ENCODE results near the gene MYO1B. TPM values are rescaled to one million over a fixed set of nuclear protein-coding genes. Genes with fewer than 3 reads are reported as not detected.

The MYO1B gene
- total and polyA plus RNA-seq, 2 of the 8 experiments (the other 6 are each of a cell fraction or from before 2014, with no cell fraction given), result 15.5 to 61.2 TPM

- H2BK5ac ChIP-seq (ENCODE audit: low read depth, low read length), result no peak overlapping the region
- no peak overlapping the region for H2BK20ac ChIP-seq (ENCODE audit: low read length)
- no peak overlapping the region for H4K91ac ChIP-seq (replicated peaks; ENCODE audit: insufficient read length, low read length)
- H3K27ac ChIP-seq (ENCODE audit: low read depth, low read length), result no peak overlapping the region
- DNase-seq (ENCODE audit: low read depth in 1 of 2, low spot score in 2 of 2), result no peak
- no peak overlapping the region for H3K4me3 ChIP-seq (ENCODE audit: extremely low read depth in 1 of 4, insufficient read depth in 2 of 4, low read depth in 3 of 4, low read length in 4 of 4)
- H2BK12ac ChIP-seq (ENCODE audit: low read depth, low read length), result no peak overlapping the region
- H2AK5ac ChIP-seq (ENCODE audit: low read depth, low read length), result no peak overlapping the region
- no peak overlapping the region for H3K23ac ChIP-seq (ENCODE audit: insufficient read length)
- FAIRE-seq, result no peak
- peaks cover 0 to 7% of the 10 kb centered on the region in 2 experiments; a peak in 2 of 4 replicates for H3K9me3 ChIP-seq (ENCODE audit: insufficient read depth in 2 of 2, low read depth in 1 of 2, low read length in 1 of 2)
- H3K56ac ChIP-seq (replicated peaks; ENCODE audit: insufficient read length, low read depth, low read length), result no peak overlapping the region
- ChIA-PET POLR2A (ENCODE audit: partially characterized antibody) (interaction anchor here (1.3 kb wide), 1 partner anchor 72 kb away, joined by 3 read pairs; no protein-coding TSS in a partner anchor), CTCF (ENCODE audit: partially characterized antibody) (interaction anchor here (0.8 to 1.2 kb wide), 4 partner anchors 10 to 170 kb away, joined by 3 to 4 read pairs (median 3); no protein-coding TSS in a partner anchor)
- H2BK120ac ChIP-seq (replicated peaks; ENCODE audit: low read depth, low read length), result no peak overlapping the region
- no peaks in the 10 kb centered on the region for H4K20me1 ChIP-seq (replicated peaks in 1 of 2; ENCODE audit: control insufficient read depth in 1 of 2, insufficient read depth in 2 of 2, low read length in 2 of 2)
- no peak overlapping the region for H4K5ac ChIP-seq (ENCODE audit: insufficient read length, low read depth, low read length)
- no peaks in the 10 kb centered on the region for H3K79me1 ChIP-seq (ENCODE audit: low read depth, low read length)
- H3K14ac ChIP-seq (ENCODE audit: insufficient read length), result no peak overlapping the region
- H3K27me3 ChIP-seq (replicated peaks in 1 of 4; ENCODE audit: control insufficient read depth in 3 of 4, extremely low read depth in 1 of 4, insufficient read depth in 3 of 4, low read length in 3 of 4), result peaks cover 0 to 1% (median 0%) of the 10 kb centered on the region in 4 experiments; a peak in 1 of 7 replicates
- no peak overlapping the region for H3K18ac ChIP-seq (ENCODE audit: extremely low read depth, low read length)
- no peak overlapping the region for H2AFZ ChIP-seq (ENCODE audit: low read length)
- H4K8ac ChIP-seq (ENCODE audit: extremely low read depth, insufficient read depth, low read length), result no peak overlapping the region
- H2BK15ac ChIP-seq (ENCODE audit: low read length), result no peak overlapping the region
- no peaks in the 10 kb centered on the region; the same call in 1 of the 2 replicates for H3K23me2 ChIP-seq (ENCODE audit: low read depth, low read length)
- no peaks in the 10 kb centered on the region for H3K4me1 ChIP-seq (replicated peaks in 1 of 4; ENCODE audit: control insufficient read depth in 3 of 4, insufficient read depth in 4 of 4, low read length in 3 of 4)
- 89% methylated on average over 2 of the region's 2 CpGs; no CpG with 5 or more reads in 1 of the 2 experiments for WGBS, 2 experiments (ENCODE audit: extremely low coverage in 1 of 2, insufficient coverage in 1 of 2, insufficient read length in 1 of 2, insufficient replicate concordance in 2 of 2, low coverage in 1 of 2, low lambda C conversion rate in 2 of 2, missing lambda C conversion rate in 1 of 2)
- H3K79me2 ChIP-seq (ENCODE audit: control insufficient read depth in 1 of 2, insufficient read depth in 2 of 2, low read length in 2 of 2), result no peaks in the 10 kb centered on the region
- no peak overlapping the region for H3K9ac ChIP-seq (replicated peaks in 1 of 4; ENCODE audit: extremely low read depth in 1 of 4, low read depth in 3 of 4, low read length in 3 of 4)
- no peak overlapping the region for H3K4me2 ChIP-seq (ENCODE audit: insufficient read depth in 1 of 2, low read depth in 2 of 2, low read length in 2 of 2)
- no peak overlapping the region for H3K4ac ChIP-seq (replicated peaks; ENCODE audit: insufficient read length, low read depth, low read length)
- peaks cover 0 to 25% (median 5%) of the 10 kb centered on the region in 4 experiments; a peak in 4 of 8 replicates for H3K36me3 ChIP-seq (ENCODE audit: control insufficient read depth in 2 of 4, insufficient read depth in 4 of 4, low read length in 3 of 4)
- no peak for TF ChIP-seq BACH1 (IDR thresholded peaks at IDR 0.05; ENCODE audit: low read length)
- no peak for TF ChIP-seq GTF2F1 (IDR thresholded peaks at IDR 0.05; ENCODE audit: borderline replicate concordance, low read depth, low read length)
- no peak for TF ChIP-seq RBBP5 (IDR thresholded peaks at IDR 0.05; ENCODE audit: borderline replicate concordance, low read depth, low read length)
- TF ChIP-seq, protein P1, sequence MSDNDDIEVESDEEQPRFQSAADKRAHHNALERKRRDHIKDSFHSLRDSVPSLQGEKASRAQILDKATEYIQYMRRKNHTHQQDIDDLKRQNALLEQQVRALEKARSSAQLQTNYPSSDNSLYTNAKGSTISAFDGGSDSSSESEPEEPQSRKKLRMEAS (IDR thresholded peaks at IDR 0.05), result no peak
- no peak for TF ChIP-seq ATF3 (IDR thresholded peaks at IDR 0.05; ENCODE audit: insufficient read depth, low read depth, low read length)
- no peak for TF ChIP-seq CHD1 (IDR thresholded peaks at IDR 0.05; ENCODE audit: low read depth, low read length)
- TF ChIP-seq CTCF (IDR thresholded peaks at IDR 0.05; ENCODE audit: control extremely low read depth in 1 of 3, insufficient read depth in 1 of 3, low read depth in 1 of 3, low read length in 3 of 3), result no peak
- no peak for TF ChIP-seq NRF1 (IDR thresholded peaks at IDR 0.05; ENCODE audit: low read depth, low read length)
- no peak for TF ChIP-seq FOSL1 (IDR thresholded peaks at IDR 0.05; ENCODE audit: insufficient read depth, low read depth, low read length)
Observed at GRCh38 chr2:191351921-191352320, 106.7 kb downstream of the MYO1B start.

Measured in H1 (cell line).